Subcutaneous adipose tissue (tissue), 4 donors: ENCODE data around the gene CAB39. TPM values are rescaled to one million over a fixed set of nuclear protein-coding genes. Genes with fewer than 3 reads are reported as not detected.

Experiments
- CTCF ChIP-seq: fragments of 450-650 bp; IDR thresholded peaks from one replicate; pipeline ENCODE4 v1.5.1; 2016; ENCODE audit warnings: low read depth, mild to moderate bottlenecking, control low read depth, antibody characterized with exemption, moderate library complexity
- total RNA-seq, 4 donors: library from RNA; depleted of rRNA; stranded (reverse); fragments of >200 nt; gene quantifications; one replicate each; pipeline ENCODE4 v1.1.0, GENCODE V29; 2016

CAB39 gene
- total RNA-seq, 4 donors from 2014 or later = 93.8 to 142 (median 107) TPM

GRCh38 chr2:230821261-230821990 is 108.8 kb downstream of the CAB39 start:
- TF ChIP-seq CTCF = no peak

GRCh38 chr2:230821991-230822520 is 109.4 kb downstream of the CAB39 start:
- no peak for TF ChIP-seq CTCF

GRCh38 chr2:230823264-230823964 is 110.8 kb downstream of the CAB39 start:
- no peak for TF ChIP-seq CTCF

GRCh38 chr2:230824406-230824978 is 111.8 kb downstream of the CAB39 start:
- no peak for TF ChIP-seq CTCF

- no peak for TF ChIP-seq CTCF
These were observed 112.7 kb downstream of the CAB39 start for GRCh38 chr2:230825354-230825753.

- no peak for TF ChIP-seq CTCF
These were observed 115.2 kb downstream of the CAB39 start for GRCh38 chr2:230827774-230828271.

GRCh38 chr2:230828272-230828961 is 115.8 kb downstream of the CAB39 start:
- TF ChIP-seq CTCF = no peak
